H9 (cell line): ENCODE measurements around the gene ZNF20. TPM values are rescaled to one million over a fixed set of nuclear protein-coding genes. Genes with fewer than 3 reads are reported as not detected.

ENCODE experiments used
- DNase-seq: peaks from one replicate; pipeline ENCODE4 v3.0.0-alpha.2; 2017
- H2AFZ ChIP-seq: one replicate; pipeline ENCODE4 v1.6.1; 2013; ENCODE audit warnings: mild to moderate bottlenecking, low read length, control low read depth, moderate library complexity
- H2AK5ac ChIP-seq: 2 replicates; pipeline ENCODE4 v1.6.1; 2013; ENCODE audit warnings: low read length, control low read depth, mixed read lengths; ENCODE audit not compliant: insufficient read length
- H2BK120ac ChIP-seq: one replicate; pipeline ENCODE4 v1.6.1; 2013; ENCODE audit warnings: low read depth, mild to moderate bottlenecking, low read length, control low read depth, inconsistent platforms; ENCODE audit not compliant: poor library complexity, severe bottlenecking
- H2BK12ac ChIP-seq: 2 replicates; pipeline ENCODE4 v1.6.1; 2013; ENCODE audit warnings: low read length, control low read depth, mixed read lengths, low read depth; ENCODE audit not compliant: insufficient read length
- H2BK15ac ChIP-seq: 2 replicates; pipeline ENCODE4 v1.6.1; 2013; ENCODE audit warnings: low read depth, low read length, control low read depth
- H2BK20ac ChIP-seq: one replicate; pipeline ENCODE4 v1.6.1; 2013; ENCODE audit warnings: low read depth, mild to moderate bottlenecking, low read length, control low read depth, inconsistent platforms; ENCODE audit not compliant: poor library complexity, severe bottlenecking
- H2BK5ac ChIP-seq: 2 replicates; pipeline ENCODE4 v1.6.1; 2013; ENCODE audit warnings: low read length, control low read depth, mixed read lengths; ENCODE audit not compliant: insufficient read length
- H3K14ac ChIP-seq: 2 replicates; pipeline ENCODE4 v1.6.1; 2013; ENCODE audit warnings: low read length, control low read depth; ENCODE audit not compliant: insufficient read depth
- H3K18ac ChIP-seq: 2 replicates; pipeline ENCODE4 v1.6.1; 2013; ENCODE audit warnings: low read depth, mild to moderate bottlenecking, mixed read lengths, low read length, control low read depth; ENCODE audit not compliant: insufficient read length
- H3K23ac ChIP-seq: 2 replicates; pipeline ENCODE4 v1.6.1; 2013; ENCODE audit warnings: low read length, control low read depth, mixed read lengths, low read depth; ENCODE audit not compliant: insufficient read length
- H3K23me2 ChIP-seq: 2 replicates; pipeline ENCODE4 v1.6.1; 2013; ENCODE audit warnings: low read depth, mild to moderate bottlenecking, mixed read lengths, low read length, control low read depth; ENCODE audit not compliant: insufficient read length, poor library complexity, severe bottlenecking
- H3K27ac ChIP-seq: 2 replicates; pipeline ENCODE4 v1.5.1; 2013; ENCODE audit warnings: low read length, control low read depth, mixed read lengths, low read depth; ENCODE audit not compliant: insufficient read length
- H3K27me3 ChIP-seq: 2 replicates; pipeline ENCODE4 v1.6.1; 2013; ENCODE audit warnings: low read length, control low read depth, inconsistent platforms; ENCODE audit not compliant: insufficient read depth
- H3K4ac ChIP-seq: 2 replicates; pipeline ENCODE4 v1.6.1; 2013; ENCODE audit warnings: low read depth, mild to moderate bottlenecking, control low read depth, inconsistent platforms, low read length, moderate library complexity
- H3K4me1 ChIP-seq: 2 replicates; pipeline ENCODE4 v1.6.1; 2013; ENCODE audit warnings: low read length, control low read depth, inconsistent platforms; ENCODE audit not compliant: insufficient read depth
- H3K4me2 ChIP-seq: 2 replicates; pipeline ENCODE4 v1.6.1; 2013; ENCODE audit warnings: low read length, control low read depth, mixed read lengths; ENCODE audit not compliant: insufficient read length, insufficient read depth
- H3K56ac ChIP-seq: 2 replicates; pipeline ENCODE4 v1.6.1; 2013; ENCODE audit warnings: low read depth, mild to moderate bottlenecking, mixed read lengths, low read length, control low read depth; ENCODE audit not compliant: insufficient read length
- H3K79me1 ChIP-seq: 2 replicates; pipeline ENCODE4 v1.6.1; 2013; ENCODE audit warnings: low read depth, mild to moderate bottlenecking, moderate library complexity, low read length, control low read depth, inconsistent platforms; ENCODE audit not compliant: insufficient read depth, poor library complexity, severe bottlenecking
- H3K79me2 ChIP-seq: 2 replicates; pipeline ENCODE4 v1.6.1; 2013; ENCODE audit warnings: low read length, control low read depth, inconsistent platforms; ENCODE audit not compliant: insufficient read depth
- H3K9ac ChIP-seq: 2 replicates; pipeline ENCODE4 v1.6.1; 2013; ENCODE audit warnings: low read length, control low read depth, mixed read lengths; ENCODE audit not compliant: insufficient read length; ENCODE audit errors: extremely low read depth
- H3K9me3 ChIP-seq: one replicate; pipeline ENCODE4 v1.6.1; 2013; ENCODE audit warnings: low read depth, low read length, inconsistent platforms; ENCODE audit not compliant: control insufficient read depth
- H3T11ph ChIP-seq: one replicate; pipeline ENCODE4 v1.6.1; 2013; ENCODE audit warnings: mild to moderate bottlenecking, low read length, control low read depth, inconsistent platforms
- H4K20me1 ChIP-seq: one replicate; pipeline ENCODE4 v1.6.1; 2013; ENCODE audit not compliant: control insufficient read depth, insufficient read length, insufficient read depth
- H4K5ac ChIP-seq: 2 replicates; pipeline ENCODE4 v1.6.1; 2013; ENCODE audit warnings: low read depth, mild to moderate bottlenecking, mixed read lengths, low read length, control low read depth; ENCODE audit not compliant: insufficient read length
- H4K8ac ChIP-seq: replicated peaks from 2 replicates; pipeline ENCODE4 v1.6.1; 2013; ENCODE audit warnings: low read length, control low read depth, mixed read lengths, low read depth; ENCODE audit not compliant: insufficient read length
- H4K91ac ChIP-seq: 2 replicates; pipeline ENCODE4 v1.6.1; 2013; ENCODE audit warnings: low read depth, mild to moderate bottlenecking, moderate library complexity, mixed read lengths, low read length, control low read depth; ENCODE audit not compliant: insufficient read length
- H3K27ac Mint-ChIP-seq, 3 experiments: 2 replicates in 2 of 3; 3 replicates in 1 of 3; pipeline ENCODE4 v1.8.0; 2020 to 2021; ENCODE audit warnings: mixed read lengths in 3 of 3, mild to moderate bottlenecking in 1 of 3, moderate library complexity in 1 of 3
- H3K27me3 Mint-ChIP-seq: 2 replicates; pipeline ENCODE4 v1.8.0; 2021; ENCODE audit warnings: low read depth, mild to moderate bottlenecking, moderate library complexity, mixed read lengths
- H3K36me3 Mint-ChIP-seq, 3 experiments: 2 replicates in 2 of 3; 3 replicates in 1 of 3; pipeline ENCODE4 v1.8.0; 2020 to 2021; ENCODE audit warnings: low read depth in 3 of 3, mixed read lengths in 3 of 3; ENCODE audit not compliant: insufficient read depth in 1 of 3
- H3K4me1 Mint-ChIP-seq, 2 experiments: 2 replicates each; pipeline ENCODE4 v1.8.0; 2020; ENCODE audit warnings: mixed read lengths in 2 of 2
- H3K4me3 Mint-ChIP-seq, 2 experiments: 2 replicates in 1 of 2; 3 replicates in 1 of 2; pipeline ENCODE4 v1.8.0; 2020 to 2021; ENCODE audit warnings: mild to moderate bottlenecking in 2 of 2, mixed read lengths in 2 of 2, moderate library complexity in 1 of 2
- H3K9me3 Mint-ChIP-seq, 2 experiments: 2 replicates in 1 of 2; 3 replicates in 1 of 2; pipeline ENCODE4 v1.8.0; 2020; ENCODE audit warnings: mild to moderate bottlenecking in 2 of 2, mixed read lengths in 2 of 2, moderate library complexity in 1 of 2
- WGBS: extraction: QIAGEN DNeasy Blood & Tissue Kit; methylation state at CpG from one replicate; pipeline ENCODE4 v1.1.7; 2013; ENCODE audit warnings: missing lambda C conversion rate, low lambda C conversion rate, mixed read lengths; ENCODE audit not compliant: insufficient read length; ENCODE audit errors: extremely low coverage; 5-methylcytosine and 5-hydroxymethylcytosine counted together
- total RNA-seq: library from RNA; stranded (reverse); gene quantifications from 2 replicates; pipeline ENCODE4 v1.2.1, GENCODE V29; 2021
- TF ChIP-seq, protein P1 (sequence below): fragments of 200-600 bp; sonication (generic); conservative IDR thresholded peaks from 3 replicates; pipeline ENCODE4 v1.8.0; 2021; ENCODE audit warnings: antibody characterized with exemption, mild to moderate bottlenecking

Gene ZNF20
- total RNA-seq, 1 experiment from 2014 or later: 5.6 TPM

DNA sequence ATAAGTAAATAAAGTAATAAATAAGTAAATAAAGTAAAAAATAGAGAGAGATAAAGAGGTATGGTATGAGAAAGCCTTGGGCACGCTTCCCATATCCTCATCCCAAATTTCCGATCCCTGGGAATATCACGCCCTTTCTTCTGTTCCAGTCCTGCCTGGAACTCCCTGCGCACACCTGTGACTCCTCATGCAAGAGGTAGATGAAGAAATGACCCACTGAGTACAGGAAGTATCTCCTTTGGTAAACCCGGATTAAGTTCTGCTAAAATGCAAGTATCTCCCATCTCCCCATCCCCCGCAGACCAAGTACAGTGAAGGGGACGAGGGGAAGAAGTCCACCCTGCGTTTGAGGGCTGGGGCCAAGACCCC is 22.3 kb upstream of the ZNF20 start:
- Histone ChIP-seq H4K8ac (no peak overlapping the region), H4K5ac (no peak overlapping the region), H3K27me3 (no peaks in the 10 kb centered on the region), H3K23me2 (peaks cover 6% of the 10 kb centered on the region), H3K18ac (no peak overlapping the region), H3K23ac (no peak overlapping the region), H3K27ac (no peak overlapping the region), H3K56ac (no peak overlapping the region), H2BK15ac (no peak overlapping the region), H2BK20ac (no peak overlapping the region), H3T11ph (no peak overlapping the region), H3K4me1 (no peaks in the 10 kb centered on the region), H3K79me2 (no peaks in the 10 kb centered on the region; the same call in 1 of the 2 replicates), H2BK120ac (no peak overlapping the region), H2AFZ (no peak overlapping the region), H2AK5ac (no peak overlapping the region), H4K91ac (no peak overlapping the region), H3K4ac (no peak overlapping the region), H3K79me1 (no peaks in the 10 kb centered on the region), H3K9ac (no peak overlapping the region), H2BK5ac (no peak overlapping the region), H3K14ac (no peak overlapping the region), H3K9me3 (no peaks in the 10 kb centered on the region), H3K4me2 (peak overlapping the region; percentile 71), H4K20me1 (no peaks in the 10 kb centered on the region), H2BK12ac (no peak overlapping the region)
- H3K36me3 Mint-ChIP-seq: peaks cover 6 to 8% (median 7%) of the 10 kb centered on the region in 3 experiments; a peak in 5 of 7 replicates
- no peak for DNase-seq
- peaks cover 0 to 2% of the 10 kb centered on the region in 2 experiments; a peak in 1 of 5 replicates for H3K9me3 Mint-ChIP-seq
- peaks cover 7 to 9% of the 10 kb centered on the region in 2 experiments for H3K4me1 Mint-ChIP-seq
- TF ChIP-seq, protein P1, sequence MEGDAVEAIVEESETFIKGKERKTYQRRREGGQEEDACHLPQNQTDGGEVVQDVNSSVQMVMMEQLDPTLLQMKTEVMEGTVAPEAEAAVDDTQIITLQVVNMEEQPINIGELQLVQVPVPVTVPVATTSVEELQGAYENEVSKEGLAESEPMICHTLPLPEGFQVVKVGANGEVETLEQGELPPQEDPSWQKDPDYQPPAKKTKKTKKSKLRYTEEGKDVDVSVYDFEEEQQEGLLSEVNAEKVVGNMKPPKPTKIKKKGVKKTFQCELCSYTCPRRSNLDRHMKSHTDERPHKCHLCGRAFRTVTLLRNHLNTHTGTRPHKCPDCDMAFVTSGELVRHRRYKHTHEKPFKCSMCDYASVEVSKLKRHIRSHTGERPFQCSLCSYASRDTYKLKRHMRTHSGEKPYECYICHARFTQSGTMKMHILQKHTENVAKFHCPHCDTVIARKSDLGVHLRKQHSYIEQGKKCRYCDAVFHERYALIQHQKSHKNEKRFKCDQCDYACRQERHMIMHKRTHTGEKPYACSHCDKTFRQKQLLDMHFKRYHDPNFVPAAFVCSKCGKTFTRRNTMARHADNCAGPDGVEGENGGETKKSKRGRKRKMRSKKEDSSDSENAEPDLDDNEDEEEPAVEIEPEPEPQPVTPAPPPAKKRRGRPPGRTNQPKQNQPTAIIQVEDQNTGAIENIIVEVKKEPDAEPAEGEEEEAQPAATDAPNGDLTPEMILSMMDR: no peak
- no CpG with 5 or more reads among the region's 8 CpGs for WGBS
- H3K27me3 Mint-ChIP-seq: no peaks in the 10 kb centered on the region; the same call in 1 of the 2 replicates
- H3K4me3 Mint-ChIP-seq: peak overlapping the region; percentile 85 to 97
- peak overlapping the region in 1 of 3 experiments; percentile 7; a peak in 1 of 7 replicates for H3K27ac Mint-ChIP-seq
